K562 (cell line): ENCODE measurements around the gene SUPT20HL2. TPM values are rescaled to one million over a fixed set of nuclear protein-coding genes. Genes with fewer than 3 reads are reported as not detected.

ENCODE experiments used
- ATAC-seq: fragments of 200-7000 bp; cut with Tn5 transposase; 3 replicates; pipeline ENCODE4 v1.9.1; 2020; ENCODE audit warnings: moderate library complexity
- BruUV-seq: library from RNA; stranded (reverse); fragments of 400-500 nt; replicated peaks from 2 replicates; lab custom pipeline; 2021; lab: Mats Ljungman, UMichigan
- CTCF ChIA-PET: fragments of 300-600 bp; formaldehyde crosslinking; extraction: SDS; loops from one replicate; lab custom pipeline; 2021; ENCODE audit warnings: low intra/inter-chr PET ratio; lab: Yijun Ruan, JAX
- POLR2A ChIA-PET: fragments of 300-600, 350-650 bp; sonication (Branson Sonifier 250); formaldehyde crosslinking; extraction: SDS; loops from one replicate; lab custom pipeline; 2021; ENCODE audit warnings: antibody characterized with exemption, inconsistent platforms; lab: Yijun Ruan, JAX
- DNase-seq, 4 experiments: peaks; one replicate each; pipeline versions ENCODE4 v3.0.0 to v3.0.0-alpha.2; 2011 to 2018; ENCODE audit warnings: low spot score in 3 of 4, mixed read lengths in 3 of 4; ENCODE audit errors: extremely low read depth in 1 of 4
- FAIRE-seq: peaks from 2 replicates; lab custom pipeline; 2011; peaks lifted over from hg19 to GRCh38; lab: Jason Lieb, UNC
- H2AFZ ChIP-seq: 2 replicates; pipeline ENCODE4 v1.6.0; 2011; ENCODE audit warnings: low read depth, low read length, control low read depth, inconsistent platforms
- H3K27ac ChIP-seq: fragments of 200-600 bp; 3 replicates; pipeline ENCODE4 v1.8.0; 2011; ENCODE audit warnings: low read depth, mild to moderate bottlenecking, control low read depth, inconsistent platforms, low read length, moderate library complexity, mixed read lengths; ENCODE audit errors: extremely low read depth
- H3K27me3 ChIP-seq, 2 experiments: fragments of 300-600 bp in 1 of 2; 2 replicates in 1 of 2; 3 replicates in 1 of 2; pipeline versions ENCODE4 v1.6.0 to v1.8.0; 2011; ENCODE audit warnings: inconsistent platforms in 2 of 2, low read length in 2 of 2, mild to moderate bottlenecking in 1 of 2, mixed read lengths in 1 of 2, moderate library complexity in 1 of 2; ENCODE audit not compliant: control insufficient read depth in 2 of 2, insufficient read depth in 2 of 2
- H3K36me3 ChIP-seq: fragments of 300-600 bp; 3 replicates; pipeline ENCODE4 v1.8.0; 2011; ENCODE audit warnings: mild to moderate bottlenecking, low read length, inconsistent platforms; ENCODE audit not compliant: control insufficient read depth, insufficient read depth
- H3K4me1 ChIP-seq, 2 experiments: fragments of 200-600 bp in 1 of 2; replicated peaks in 1 of 2; 2 replicates in 1 of 2; 3 replicates in 1 of 2; pipeline versions ENCODE4 v1.5.1 to v1.8.0; 2011; ENCODE audit warnings: inconsistent platforms in 2 of 2, low read length in 2 of 2, mild to moderate bottlenecking in 1 of 2, mixed read lengths in 1 of 2, moderate library complexity in 1 of 2; ENCODE audit not compliant: control insufficient read depth in 2 of 2, insufficient read depth in 2 of 2
- H3K4me2 ChIP-seq: 2 replicates; pipeline ENCODE4 v1.6.1; 2011; ENCODE audit warnings: low read length, control low read depth, inconsistent platforms, mixed read lengths; ENCODE audit not compliant: insufficient read depth
- H3K4me3 ChIP-seq: fragments of 200-600 bp; sonication (generic), shearing (Covaris generic); 2 replicates; pipeline ENCODE4 v1.5.1; 2016; ENCODE audit warnings: control low read depth, inconsistent platforms
- H3K79me2 ChIP-seq: fragments of 200-600 bp; 3 replicates; pipeline ENCODE4 v1.8.0; 2011; ENCODE audit warnings: low read length, inconsistent platforms; ENCODE audit not compliant: control insufficient read depth, insufficient read depth
- H3K9ac ChIP-seq, 2 experiments: 2 replicates each; pipeline versions ENCODE4 v1.6.0 to v1.6.1; 2011; ENCODE audit warnings: low read depth in 2 of 2, low read length in 2 of 2, control low read depth in 1 of 2, inconsistent platforms in 1 of 2, mild to moderate bottlenecking in 1 of 2, mixed read lengths in 1 of 2; ENCODE audit not compliant: insufficient read depth in 1 of 2
- H3K9me1 ChIP-seq: one replicate; pipeline ENCODE4 v1.6.0; 2011; ENCODE audit warnings: inconsistent platforms, mild to moderate bottlenecking, low read length, moderate library complexity; ENCODE audit not compliant: control insufficient read depth, insufficient read depth
- H3K9me3 ChIP-seq: replicated peaks from 2 replicates; pipeline ENCODE4 v1.5.1; 2011; ENCODE audit warnings: low read depth, low read length, inconsistent platforms; ENCODE audit not compliant: control insufficient read depth, insufficient read depth
- H4K20me1 ChIP-seq: replicated peaks from 2 replicates; pipeline ENCODE4 v1.6.1; 2011; ENCODE audit warnings: low read length, inconsistent platforms, mixed read lengths; ENCODE audit not compliant: control insufficient read depth, insufficient read depth
- ARHGAP35 ChIP-seq: fragments of 450-650 bp; IDR thresholded peaks from 2 replicates; pipeline ENCODE4 v1.6.1; 2018; ENCODE audit not compliant: partially characterized antibody
- JUNB ChIP-seq: fragments of 450-650 bp; formaldehyde crosslinking; conservative IDR thresholded peaks from 2 replicates; pipeline ENCODE4 v1.4.0; 2020; ENCODE audit warnings: mild to moderate bottlenecking
- ZNF121 ChIP-seq: sonication (generic); formaldehyde crosslinking; conservative IDR thresholded peaks from 2 replicates; pipeline ENCODE4 v1.8.0; 2022; ENCODE audit warnings: missing genetic modification reagents
- WGBS: fragments of 100-300 bp; shearing (Covaris generic); methylation state at CpG from one replicate; pipeline ENCODE4 v1.1.6; 2016; ENCODE audit warnings: low coverage, mixed read lengths; ENCODE audit not compliant: insufficient coverage; ENCODE audit errors: missing lambda C conversion rate; 5-methylcytosine and 5-hydroxymethylcytosine counted together
- in situ Hi-C: fragments of 300-500 bp; cut with MboI; formaldehyde crosslinking; loops from 4 replicates; pipeline ENCODE4 v1.15.0; 2018; ENCODE audit warnings: inconsistent platforms, mixed read lengths
- intact Hi-C: fragments of 100-400 bp; cut with micrococcal nuclease; formaldehyde crosslinking; loops from 2 replicates; pipeline ENCODE4 v1.14.2; 2022
- polyA plus RNA-seq, 8 experiments: library from polyadenylated mRNA; depleted of rRNA in 4 of 8; stranded (reverse) in 5 of 8; unstranded in 3 of 8; fragments of >200 nt; fragmentation: Nextera tagmentation in 2 of 8; fragmentation: Illumina TruSeq in 1 of 8; extraction: Ambion mirVana in 2 of 8; extraction: Trizol in 1 of 8; gene quantifications; 2 replicates each; pipeline versions ENCODE4 v1.2.1 to v1.2.3, GENCODE V29; 2011 to 2014; ENCODE audit warnings: inconsistent platforms in 1 of 8, missing spikeins in 1 of 8
- total RNA-seq, 7 experiments: library from RNA; depleted of rRNA in 6 of 7; stranded (reverse); fragments of >200 nt in 6 of 7; fragmentation: Illumina TruSeq in 2 of 7; extraction: Trizol in 2 of 7; gene quantifications; 2 replicates each; pipeline versions ENCODE4 v1.2.1 to v1.2.3, GENCODE V29; 2011 to 2021; ENCODE audit warnings: low replicate concordance in 1 of 7
- TF ChIP-seq, protein P1 (sequence below): fragments of 250-450 bp; sonication (Bioruptor Pico); IDR thresholded peaks from 2 replicates; pipeline ENCODE4 v1.5.0; 2022; ENCODE audit warnings: mild to moderate bottlenecking

Gene SUPT20HL2
- total and polyA plus RNA-seq, 9 of the 15 experiments (the other 6 are each of a cell fraction or from before 2014, with no cell fraction given), result 0.04 TPM; not detected in 8

DNA sequence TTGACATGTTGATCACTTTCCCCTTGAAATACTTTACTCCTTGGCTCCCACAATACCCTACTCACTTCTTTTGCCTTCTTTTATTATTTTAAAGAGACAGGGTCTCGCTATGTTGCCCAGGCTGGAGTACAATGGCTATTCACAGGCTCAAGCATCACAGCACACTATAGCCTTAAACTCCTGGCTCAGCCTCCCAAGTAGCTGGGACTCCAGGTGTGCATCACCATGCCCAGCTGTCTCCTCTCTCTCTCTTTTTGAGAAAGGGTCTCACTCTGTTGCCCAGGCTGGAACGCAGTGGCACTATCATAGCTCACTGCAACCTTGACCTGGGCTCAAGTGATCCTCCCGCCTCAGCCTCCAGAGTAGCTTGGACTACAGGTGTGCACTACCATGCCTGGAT, 51.6 kb downstream of the SUPT20HL2 start:
- no peaks in the 10 kb centered on the region for H3K9me1 ChIP-seq
- no peaks in the 10 kb centered on the region for H3K9me3 ChIP-seq
- ChIA-PET POLR2A (no interaction called here), CTCF (no interaction called here)
- H3K79me2 ChIP-seq, result no peaks in the 10 kb centered on the region
- no peak overlapping the region for H3K9ac ChIP-seq
- ATAC-seq (no peak), DNase-seq (no peak), FAIRE-seq (no peak)
- H3K27me3 ChIP-seq, result peaks cover 0 to 14% of the 10 kb centered on the region in 2 experiments; a peak in 4 of 5 replicates
- no peak overlapping the region for H3K4me2 ChIP-seq
- H3K4me3 ChIP-seq, result no peak overlapping the region
- no peaks in the 10 kb centered on the region for H4K20me1 ChIP-seq
- H3K27ac ChIP-seq, result no peak overlapping the region
- H2AFZ ChIP-seq, result no peak overlapping the region
- in situ Hi-C loops, result no loop called here
- H3K36me3 ChIP-seq, result no peaks in the 10 kb centered on the region
- 0% methylated on average over 1 of the region's 3 CpGs for WGBS
- no peak for TF ChIP-seq JUNB
- TF ChIP-seq, protein P1, sequence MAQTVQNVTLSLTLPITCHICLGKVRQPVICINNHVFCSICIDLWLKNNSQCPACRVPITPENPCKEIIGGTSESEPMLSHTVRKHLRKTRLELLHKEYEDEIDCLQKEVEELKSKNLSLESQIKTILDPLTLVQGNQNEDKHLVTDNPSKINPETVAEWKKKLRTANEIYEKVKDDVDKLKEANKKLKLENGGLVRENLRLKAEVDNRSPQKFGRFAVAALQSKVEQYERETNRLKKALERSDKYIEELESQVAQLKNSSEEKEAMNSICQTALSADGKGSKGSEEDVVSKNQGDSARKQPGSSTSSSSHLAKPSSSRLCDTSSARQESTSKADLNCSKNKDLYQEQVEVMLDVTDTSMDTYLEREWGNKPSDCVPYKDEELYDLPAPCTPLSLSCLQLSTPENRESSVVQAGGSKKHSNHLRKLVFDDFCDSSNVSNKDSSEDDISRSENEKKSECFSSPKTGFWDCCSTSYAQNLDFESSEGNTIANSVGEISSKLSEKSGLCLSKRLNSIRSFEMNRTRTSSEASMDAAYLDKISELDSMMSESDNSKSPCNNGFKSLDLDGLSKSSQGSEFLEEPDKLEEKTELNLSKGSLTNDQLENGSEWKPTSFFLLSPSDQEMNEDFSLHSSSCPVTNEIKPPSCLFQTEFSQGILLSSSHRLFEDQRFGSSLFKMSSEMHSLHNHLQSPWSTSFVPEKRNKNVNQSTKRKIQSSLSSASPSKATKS (CRISPR knock-in tag), result no peak
- no peak for TF ChIP-seq ARHGAP35
- TF ChIP-seq ZNF121 (CRISPR knock-in tag), result peak; percentile 72; the same call in 1 of the 2 replicates
- intact Hi-C loops, result loop anchor here (5.0 kb wide), 1 partner anchor 235 kb away; no protein-coding TSS in a partner anchor
- no peaks in the 10 kb centered on the region for H3K4me1 ChIP-seq
- BruUV-seq, result no TSS peak

Other genes starting within 250 kb of the SUPT20HL2 start
- 11.4 and 12.0 TPM in 2 replicates for gene ZFX, start 164.3 kb downstream of the SUPT20HL2 start, total RNA-seq (2014; rRNA removed)
- 20.2 and 24.8 TPM in 2 replicates for gene ZFX, start 164.3 kb downstream of the SUPT20HL2 start, total RNA-seq (2014; rRNA removed; fragmentation: Illumina TruSeq; extraction: Trizol)
- 20.3 and 23.1 TPM in 2 replicates for gene ZFX, start 164.3 kb downstream of the SUPT20HL2 start, total RNA-seq (2015; rRNA removed; fragmentation: Illumina TruSeq; extraction: Trizol)
- gene ZFX, start 164.3 kb downstream of the SUPT20HL2 start, total RNA-seq (2021), result 24.0 and 25.2 TPM in 2 replicates
- gene ZFX, start 164.3 kb downstream of the SUPT20HL2 start, polyA plus RNA-seq (2011; rRNA removed), result 13.6 and 13.7 TPM in 2 replicates
- 7.7 and 8.4 TPM in 2 replicates for gene ZFX, start 164.3 kb downstream of the SUPT20HL2 start, polyA plus RNA-seq (2014; fragmentation: Illumina TruSeq; extraction: Trizol)
- gene ZFX, start 164.3 kb downstream of the SUPT20HL2 start, polyA plus RNA-seq (2014; fragmentation: Nextera tagmentation; extraction: Ambion mirVana), result 1 to 10 TPM; 5.3 to 9.9 TPM
- gene ZFX, start 164.3 kb downstream of the SUPT20HL2 start, polyA plus RNA-seq (2014; rRNA removed), result 6.1 and 7.7 TPM in 2 replicates
- not detected in 2 replicates for gene SUPT20HL1, start 46.6 kb upstream of the SUPT20HL2 start, total RNA-seq (2014; rRNA removed)
- gene SUPT20HL1, start 46.6 kb upstream of the SUPT20HL2 start, total RNA-seq (2014; rRNA removed; fragmentation: Illumina TruSeq; extraction: Trizol), result not detected in 2 replicates
- not detected in 2 replicates for gene SUPT20HL1, start 46.6 kb upstream of the SUPT20HL2 start, total RNA-seq (2015; rRNA removed; fragmentation: Illumina TruSeq; extraction: Trizol)
- not detected in 2 replicates for gene SUPT20HL1, start 46.6 kb upstream of the SUPT20HL2 start, total RNA-seq (2021)
- not detected in 2 replicates for gene SUPT20HL1, start 46.6 kb upstream of the SUPT20HL2 start, polyA plus RNA-seq (2011; rRNA removed)
- gene SUPT20HL1, start 46.6 kb upstream of the SUPT20HL2 start, polyA plus RNA-seq (2014; fragmentation: Illumina TruSeq; extraction: Trizol), result not detected in 2 replicates
- not detected for gene SUPT20HL1, start 46.6 kb upstream of the SUPT20HL2 start, polyA plus RNA-seq (2014; fragmentation: Nextera tagmentation; extraction: Ambion mirVana)
- gene SUPT20HL1, start 46.6 kb upstream of the SUPT20HL2 start, polyA plus RNA-seq (2014; rRNA removed), result not detected in 2 replicates
- gene PDK3, start 151.2 kb upstream of the SUPT20HL2 start, total RNA-seq (2014; rRNA removed), result 0.69 and 0.95 TPM in 2 replicates
- 0.95 and 1.2 TPM in 2 replicates for gene PDK3, start 151.2 kb upstream of the SUPT20HL2 start, total RNA-seq (2014; rRNA removed; fragmentation: Illumina TruSeq; extraction: Trizol)
- gene PDK3, start 151.2 kb upstream of the SUPT20HL2 start, total RNA-seq (2015; rRNA removed; fragmentation: Illumina TruSeq; extraction: Trizol), result 0.72 and 0.91 TPM in 2 replicates
- 1.0 TPM in 2 replicates for gene PDK3, start 151.2 kb upstream of the SUPT20HL2 start, total RNA-seq (2021)
- 1.6 and 4.9 TPM in 2 replicates for gene PDK3, start 151.2 kb upstream of the SUPT20HL2 start, polyA plus RNA-seq (2011; rRNA removed)
- 0.79 and 1.3 TPM in 2 replicates for gene PDK3, start 151.2 kb upstream of the SUPT20HL2 start, polyA plus RNA-seq (2014; fragmentation: Illumina TruSeq; extraction: Trizol)
- under 1 TPM; 0.20 to 0.29 TPM for gene PDK3, start 151.2 kb upstream of the SUPT20HL2 start, polyA plus RNA-seq (2014; fragmentation: Nextera tagmentation; extraction: Ambion mirVana)
- 1.1 and 1.4 TPM in 2 replicates for gene PDK3, start 151.2 kb upstream of the SUPT20HL2 start, polyA plus RNA-seq (2014; rRNA removed)